Measurements from ENCODE around the gene SNRPD3.

Gene SNRPD3

DNA sequence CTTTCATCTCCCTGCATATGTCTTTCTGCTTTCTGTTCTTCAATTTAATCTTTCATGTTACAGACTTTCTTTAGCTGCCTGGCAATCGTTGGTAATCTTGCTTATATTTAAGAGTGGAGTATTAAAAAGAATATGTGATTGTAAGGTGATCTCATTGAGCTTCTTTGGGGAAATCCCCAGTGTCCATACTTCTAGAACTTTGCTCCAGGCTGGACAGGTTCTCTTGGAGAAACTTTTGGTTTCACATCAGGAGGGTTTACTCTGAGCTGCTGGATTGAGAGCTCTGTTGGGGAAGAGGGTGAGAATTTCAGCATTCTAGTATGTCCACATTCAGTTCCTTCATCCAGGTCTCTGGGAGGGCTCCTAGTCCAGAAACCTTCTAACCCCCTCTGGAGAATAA, 21.0 kb downstream of the SNRPD3 start:
- no peak for DNase-seq

DNA sequence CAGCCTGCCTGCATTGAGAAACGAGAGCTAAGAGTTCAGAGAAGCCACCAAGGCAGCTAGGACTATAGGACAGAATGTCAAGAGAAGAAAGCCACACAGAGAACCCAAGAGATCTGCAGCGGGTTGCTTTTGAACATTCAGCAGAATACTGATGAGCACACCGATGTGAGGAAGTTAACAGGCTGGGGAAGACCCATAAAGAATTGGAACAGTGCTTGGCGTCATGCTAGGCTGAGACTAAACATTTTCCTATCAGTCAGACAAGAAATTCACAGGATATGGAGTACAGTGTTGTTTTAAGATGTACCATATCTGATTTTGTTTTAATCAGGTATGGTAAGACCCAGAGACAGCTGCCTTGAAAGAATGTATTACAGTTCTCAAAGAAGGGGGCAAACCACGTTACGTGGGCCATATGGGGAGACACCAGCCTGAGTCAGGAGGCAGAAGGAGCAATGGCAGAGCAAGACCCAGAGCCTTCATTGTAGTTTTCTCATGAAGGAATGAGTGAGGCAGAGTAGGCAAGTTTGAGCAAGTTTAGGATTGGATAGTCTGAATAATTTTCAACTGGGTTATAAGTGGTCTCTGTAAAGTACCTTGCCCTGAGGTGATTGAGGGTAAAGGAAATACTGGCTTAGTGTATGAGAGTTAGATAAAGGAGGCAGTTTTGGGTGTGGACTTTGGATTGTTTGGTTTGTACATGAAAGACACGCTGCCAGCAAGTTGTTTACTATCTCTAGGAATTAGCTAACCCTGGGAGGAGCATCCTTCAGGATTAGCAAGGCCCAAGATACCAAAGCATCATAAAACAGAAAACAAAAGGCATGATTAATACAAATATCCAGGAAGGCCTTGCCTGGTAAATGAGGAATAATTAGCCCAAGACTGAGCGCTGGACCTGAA, 22.8 kb downstream of the SNRPD3 start:
- no peak for DNase-seq

DNA sequence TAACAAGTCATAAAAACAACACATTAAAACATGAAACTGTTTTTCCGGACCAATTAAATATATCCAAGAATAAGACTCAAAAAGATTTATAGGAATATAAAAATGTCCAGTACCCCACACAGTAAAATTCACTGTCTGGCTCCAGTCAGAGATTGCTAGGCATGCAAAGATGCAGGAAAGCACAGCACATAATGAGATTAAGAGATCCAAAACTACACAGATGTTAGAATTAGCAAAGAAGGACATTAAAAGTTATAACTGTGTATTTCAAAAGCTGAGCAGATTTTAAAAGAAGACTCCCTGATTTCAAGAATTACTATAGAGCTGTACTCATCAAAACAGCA, 23.4 kb downstream of the SNRPD3 start:
- DNase-seq = no peak

DNA sequence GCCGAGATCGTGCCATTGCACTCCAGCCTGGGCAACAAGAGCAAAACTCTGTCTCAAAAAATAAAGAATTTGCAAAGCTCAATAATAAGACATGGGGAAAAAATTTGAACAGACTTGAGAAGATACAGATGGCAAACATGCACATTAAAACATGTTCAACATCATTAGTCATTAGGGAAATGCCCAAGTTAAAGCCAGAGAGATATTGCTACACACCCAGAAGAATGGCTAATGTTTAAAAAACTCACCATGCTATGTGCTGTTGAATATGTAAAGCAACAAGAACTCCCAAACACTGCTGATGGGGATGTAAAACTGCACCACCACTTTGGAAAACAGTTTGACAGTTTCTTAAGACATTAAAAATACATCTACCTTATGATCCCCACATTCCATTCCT, 24.5 kb downstream of the SNRPD3 start:
- DNase-seq = no peak

- DNase-seq = no peak
Measured at GRCh38 chr22:24582056-24582814, 26.4 kb downstream of the SNRPD3 start.

DNA sequence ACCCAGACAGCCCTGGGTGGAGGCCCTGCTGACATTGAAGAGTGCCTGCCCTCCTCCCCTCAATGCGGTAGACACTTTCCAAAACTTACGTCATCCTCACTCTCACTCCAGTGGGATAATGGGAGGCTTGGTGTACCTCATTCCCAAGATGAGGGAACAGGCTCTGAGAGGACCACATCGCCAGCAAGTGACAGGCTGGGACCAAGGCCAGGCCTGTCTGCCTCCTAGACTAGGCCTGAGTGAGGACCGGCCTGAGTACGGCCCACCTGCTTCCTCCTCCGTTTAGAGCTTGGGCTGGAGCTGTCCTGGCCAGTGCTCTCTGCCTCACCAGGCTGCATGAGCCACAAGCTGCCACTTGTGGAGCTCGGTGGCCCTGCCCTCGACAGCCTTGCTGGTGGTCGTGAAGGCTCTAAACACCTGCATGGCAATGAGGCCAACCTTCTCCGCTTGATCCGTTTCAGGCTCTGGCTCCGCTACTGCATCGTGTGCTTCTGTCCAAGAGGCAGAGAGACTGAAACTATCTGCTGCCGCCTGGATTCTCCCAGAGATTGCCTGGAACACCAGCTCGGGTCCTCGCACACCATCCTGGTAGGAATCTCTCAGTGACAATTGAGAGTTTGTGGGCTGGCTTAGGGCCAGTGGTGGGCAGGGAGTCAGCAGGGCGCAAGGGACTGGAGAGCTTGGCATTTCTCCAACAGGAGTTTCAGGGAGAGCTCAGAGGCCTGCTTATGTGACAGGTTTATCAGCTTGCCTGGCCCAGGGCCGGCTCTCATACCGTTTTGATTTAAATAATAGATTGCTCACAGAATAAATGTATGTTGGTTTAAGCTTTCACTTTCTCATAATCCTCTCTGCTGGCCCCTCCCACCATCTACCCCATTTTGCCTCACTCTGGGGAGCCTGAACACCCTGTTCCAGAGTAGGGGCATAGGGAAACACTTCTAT, 27.7 kb downstream of the SNRPD3 start:
- DNase-seq = no peak

DNA sequence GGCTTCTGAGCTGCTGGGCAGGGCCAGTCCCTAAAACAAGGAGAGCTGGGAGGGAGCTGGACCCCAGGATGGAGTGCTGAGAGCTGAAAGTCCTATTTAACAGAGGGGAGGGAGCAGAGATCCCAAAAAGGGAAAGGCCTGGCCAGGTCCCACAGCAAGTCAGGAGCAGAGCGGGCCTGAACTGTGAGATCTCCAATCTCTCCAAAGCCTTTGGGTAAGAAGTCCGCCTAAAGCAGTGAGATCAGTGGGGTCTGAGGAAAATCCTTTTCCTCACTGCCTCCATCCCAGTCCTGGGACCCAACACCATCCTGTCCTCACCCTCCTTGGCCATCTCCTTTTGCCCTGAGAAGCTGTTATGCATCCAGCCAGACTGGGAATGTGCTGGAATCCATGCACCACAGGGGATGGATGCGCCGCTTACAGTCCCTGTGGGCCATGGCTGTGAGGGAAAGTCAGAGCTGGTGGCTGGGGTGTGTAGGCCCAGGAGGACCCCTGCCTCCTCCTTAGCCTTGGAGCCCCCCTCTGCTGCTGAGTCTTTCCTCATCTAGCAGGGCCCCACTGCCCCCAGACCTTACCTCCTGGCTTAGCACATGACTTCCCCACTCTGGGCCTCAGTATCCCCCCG, 28.5 kb downstream of the SNRPD3 start:
- DNase-seq = no peak

DNA sequence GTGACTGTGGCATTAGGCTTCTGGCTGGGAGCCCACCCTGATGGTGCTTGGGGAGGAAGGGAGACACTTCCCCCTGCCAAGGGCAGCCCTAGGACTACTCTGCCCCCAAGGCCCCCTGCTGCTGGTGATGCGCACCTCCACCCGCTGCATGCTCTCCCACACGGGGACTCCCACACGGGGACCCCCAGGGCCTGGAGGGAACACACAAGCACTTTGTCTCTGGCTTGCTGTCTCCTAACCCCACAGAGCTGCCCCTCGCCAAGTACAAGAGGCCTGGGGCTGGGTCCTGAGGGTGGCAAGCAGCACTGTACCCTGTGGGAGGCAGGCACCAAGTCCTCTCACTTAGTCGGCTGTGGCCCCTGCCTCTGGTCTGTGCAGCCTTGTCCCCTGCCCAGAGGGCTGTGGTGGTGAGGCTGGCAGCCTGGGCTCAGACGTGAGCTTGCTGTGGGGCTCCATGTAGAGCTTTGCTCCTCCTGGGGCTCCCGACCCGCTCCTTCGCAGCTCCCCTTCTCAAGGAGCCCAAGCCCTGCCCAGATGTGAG, 29.1 kb downstream of the SNRPD3 start:
- DNase-seq = no peak

GRCh38 chr22:24585461-24585860, 29.7 kb downstream of the SNRPD3 start:
- no peak for DNase-seq

GRCh38 chr22:24585927-24586546, 30.2 kb downstream of the SNRPD3 start:
- DNase-seq = no peak

DNA sequence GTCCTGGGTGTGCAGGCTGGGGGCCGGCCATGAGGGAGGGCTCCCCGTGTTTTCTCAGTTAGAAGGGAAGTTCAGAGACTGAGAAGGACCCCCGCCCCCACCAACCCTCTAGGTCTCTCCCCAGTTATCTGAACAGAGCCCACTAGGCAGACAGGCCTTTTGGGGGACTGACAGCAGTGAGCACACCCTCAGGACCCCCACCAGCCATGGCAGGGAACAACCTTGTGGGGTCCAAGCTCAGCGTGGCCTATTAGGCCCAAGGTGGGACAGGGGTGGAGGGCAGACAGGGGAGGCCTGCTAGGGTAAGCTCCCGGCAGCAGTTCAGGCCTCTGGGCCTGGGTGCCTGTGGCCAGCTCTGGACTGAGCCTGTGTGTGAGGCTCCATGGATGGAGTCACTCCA, 31.5 kb downstream of the SNRPD3 start:
- no peak for DNase-seq

DNA sequence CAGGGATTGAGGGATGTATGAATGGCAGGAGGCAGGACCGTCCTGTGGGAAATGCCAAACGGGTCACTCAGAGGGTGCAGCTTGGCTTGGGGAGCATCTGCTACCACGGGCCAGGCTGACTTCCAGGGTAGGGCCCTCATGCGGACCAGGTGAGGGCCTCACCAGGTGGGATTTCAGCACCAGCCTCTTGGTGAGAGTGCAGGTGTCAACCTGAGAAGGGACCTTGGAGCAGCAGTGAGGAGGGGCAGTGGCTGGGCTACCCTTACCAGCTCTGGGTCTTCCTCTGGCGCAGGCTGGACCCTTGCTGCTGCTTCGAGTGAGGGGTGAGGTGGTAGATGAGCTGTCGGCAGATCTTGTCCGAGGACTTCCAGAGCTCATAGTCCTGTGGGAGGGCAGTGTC, 32.1 kb downstream of the SNRPD3 start:
- DNase-seq = no peak

DNA sequence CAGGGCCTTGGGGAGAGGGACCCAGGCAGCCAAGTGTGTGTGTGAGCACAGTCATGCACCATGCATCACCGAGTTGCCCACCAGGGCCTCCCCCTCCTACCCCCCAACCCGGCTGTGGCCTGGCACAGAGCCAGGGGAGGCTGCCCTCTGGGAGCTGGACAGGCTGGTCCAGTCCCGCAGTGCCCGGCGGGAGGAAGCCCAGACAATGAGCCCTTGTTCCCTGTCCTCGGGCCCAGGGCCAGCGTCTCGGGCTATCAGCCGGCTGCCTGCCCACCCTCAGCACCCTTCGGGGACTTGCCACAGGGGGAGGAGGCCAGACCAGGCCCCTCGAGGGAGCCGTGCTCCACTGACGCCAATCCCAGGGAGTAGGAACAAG, 32.6 kb downstream of the SNRPD3 start:
- no peak for DNase-seq

DNA sequence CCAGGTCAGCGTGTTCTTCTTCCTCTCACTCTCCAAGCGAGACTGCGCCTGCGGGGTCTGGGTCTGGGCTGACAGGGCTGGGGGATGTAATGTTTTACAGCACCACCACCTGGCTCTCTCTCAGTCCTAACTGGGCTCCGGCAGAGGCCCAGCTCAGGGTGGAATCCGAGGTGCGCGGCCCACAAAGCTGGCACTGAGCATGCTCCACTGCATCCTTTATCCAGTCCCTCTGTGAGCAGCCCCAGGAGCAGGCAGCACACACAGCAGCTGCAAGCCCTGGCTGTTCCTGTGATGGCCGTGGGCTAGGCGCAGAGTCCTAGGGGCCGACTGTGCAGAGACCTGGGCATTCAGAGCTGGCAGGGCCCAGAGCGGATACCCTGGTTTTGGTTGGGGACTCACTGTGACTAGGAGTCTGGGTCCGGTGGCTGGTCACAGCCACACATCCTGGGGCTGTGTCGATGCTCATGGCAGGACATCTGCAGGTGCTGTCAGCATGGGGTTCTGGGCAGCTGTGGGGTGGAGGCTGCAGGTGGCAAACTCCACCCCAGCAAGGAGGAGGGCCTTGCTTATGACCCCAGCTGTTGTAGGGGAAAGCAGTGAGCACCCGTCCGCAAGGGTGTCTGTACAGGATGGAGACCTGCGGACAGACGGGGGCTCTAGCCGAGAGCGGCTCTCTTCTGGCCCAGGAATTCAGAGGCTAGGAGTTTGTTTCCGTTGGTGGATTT, 33.1 kb downstream of the SNRPD3 start:
- DNase-seq = no peak

- no peak for DNase-seq
Measured at GRCh38 chr22:24589518-24590030, 33.8 kb downstream of the SNRPD3 start.

GRCh38 chr22:24590596-24591173, 34.9 kb downstream of the SNRPD3 start:
- DNase-seq = no peak

- DNase-seq = no peak
Measured at GRCh38 chr22:24591286-24591830, 35.6 kb downstream of the SNRPD3 start.

DNA sequence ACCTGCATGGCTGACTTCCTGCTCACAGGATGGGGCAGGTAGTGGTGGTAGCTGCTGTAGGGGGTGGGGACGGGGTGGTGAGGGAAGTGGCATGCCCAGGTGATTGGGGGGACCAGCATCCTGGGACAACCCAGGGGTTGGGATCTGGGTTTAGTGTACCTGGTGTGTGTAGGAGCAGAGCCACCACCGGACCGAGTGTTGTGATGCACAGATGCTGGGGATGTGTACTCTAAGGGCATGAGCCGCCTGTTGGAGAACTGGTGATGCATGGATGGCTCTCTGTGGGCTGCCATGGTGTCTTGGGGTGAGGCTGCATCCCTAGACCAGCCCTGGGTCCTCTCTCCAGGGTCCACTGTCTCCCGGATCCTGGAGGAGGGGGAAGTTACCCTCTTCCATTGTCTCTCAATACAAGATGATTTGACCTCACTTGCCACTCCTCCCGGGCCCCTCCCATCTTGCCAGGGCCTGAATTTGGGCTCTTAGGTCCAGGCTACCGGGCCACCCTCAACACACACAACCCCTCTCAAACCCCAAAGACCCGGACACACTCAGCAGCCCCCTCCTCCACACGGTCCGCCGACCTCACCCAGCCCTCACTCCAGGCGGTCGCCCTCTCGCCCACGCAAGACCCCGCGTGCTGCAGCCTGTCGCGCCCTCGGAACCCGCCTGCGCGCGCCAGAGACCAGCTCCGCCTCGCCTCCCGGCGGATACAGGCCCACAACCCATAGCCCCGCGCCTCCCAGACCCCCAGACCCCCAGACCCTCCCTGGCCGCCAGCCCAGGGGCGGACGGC, 36.5 kb downstream of the SNRPD3 start:
- no peak for DNase-seq

DNA sequence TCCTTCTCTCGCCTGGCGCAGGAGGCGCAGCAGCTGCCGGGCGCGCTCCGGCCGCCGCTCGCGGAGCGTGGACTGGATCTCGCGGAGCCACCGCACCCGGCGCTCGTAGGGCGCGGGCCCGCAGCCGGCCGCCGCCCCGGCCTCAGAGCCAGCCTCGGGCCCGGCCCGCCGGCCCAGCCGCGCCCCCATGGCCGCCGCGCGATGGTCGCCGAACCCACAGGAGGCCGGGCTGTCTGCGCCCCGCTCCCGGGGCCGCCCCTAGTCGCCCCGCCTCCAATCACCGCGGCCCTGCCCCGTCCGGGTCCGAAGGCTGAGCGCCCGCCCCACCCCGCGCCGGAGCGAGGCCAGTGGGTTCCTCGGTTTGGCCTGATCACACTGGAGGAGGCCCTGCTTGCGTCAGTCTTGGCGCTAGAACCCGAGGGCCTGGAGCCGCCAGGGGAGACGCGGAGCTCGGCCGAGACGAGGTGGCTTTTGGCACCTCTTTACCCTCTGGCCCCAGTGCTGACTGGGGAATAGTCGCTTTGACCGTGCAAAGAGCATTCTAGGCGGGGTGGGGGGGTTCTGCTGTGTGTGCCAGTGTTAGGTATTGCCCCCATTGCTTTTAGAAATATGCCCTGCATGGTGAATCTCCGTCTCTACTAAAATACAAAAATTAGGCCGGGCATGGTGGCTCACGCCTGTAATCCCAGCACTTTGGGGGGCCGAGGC, 37.2 kb downstream of the SNRPD3 start, which contains the start of gene LRRC75B:
TSS of gene LRRC75B (minus strand) at position 223 of the 708 bp plus-strand sequence. CDS start at position 189, 34 bp downstream.
- peak; percentile 92 for DNase-seq
